GM18951 (cell line): ENCODE results near the gene NTRK2.

ENCODE experiments used
- POLR2A ChIP-seq: IDR thresholded peaks from 4 replicates; pipeline ENCODE4 v1.6.1; 2011; ENCODE audit warnings: mild to moderate bottlenecking; ENCODE audit not compliant: insufficient read length, insufficient read depth; ENCODE audit errors: extremely low read depth
- in situ Hi-C: fragments of 300-500 bp; cut with MboI; formaldehyde crosslinking; loops from one replicate; pipeline ENCODE4 v1.12.0; 2022; ENCODE audit warnings: low sequenced_read_pairs, mixed read lengths, inconsistent platforms; ENCODE audit not compliant: unreplicated experiment

The NTRK2 gene

GRCh38 chr9:85040821-85041465, 371.4 kb downstream of the NTRK2 start:
- no peak for TF ChIP-seq POLR2A
- in situ Hi-C loops, result no loop called here

DNA sequence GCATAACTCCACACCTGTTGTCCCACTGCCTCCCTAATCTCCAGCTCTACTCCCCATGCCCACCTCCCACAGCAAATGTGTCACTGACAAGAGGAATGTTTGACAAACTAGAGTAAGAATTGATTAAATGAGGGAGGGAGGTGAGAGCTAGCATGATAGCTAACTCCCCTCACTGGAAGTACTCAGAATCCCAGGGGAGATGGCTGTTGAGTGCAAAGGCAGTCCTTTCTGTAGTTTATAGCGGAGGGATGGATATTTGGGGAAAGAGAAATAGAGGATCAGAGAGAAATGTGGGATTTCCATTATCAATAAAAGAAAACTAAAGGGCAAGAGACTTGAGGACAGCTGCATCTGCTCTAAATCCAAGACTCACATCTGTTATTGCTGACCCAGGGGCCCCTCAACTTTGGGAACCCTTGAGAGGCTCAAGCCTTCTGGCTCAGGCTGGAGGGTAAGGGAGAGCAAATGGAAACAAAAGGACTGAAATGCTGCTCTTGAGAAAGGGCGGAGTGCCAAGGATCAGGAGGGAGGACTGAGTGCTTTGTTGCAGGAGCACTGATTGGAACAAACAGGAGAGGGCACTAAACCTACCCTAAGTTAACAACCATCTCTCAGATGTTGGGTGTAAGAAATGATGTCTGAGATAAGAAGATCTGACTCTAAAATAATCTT, 372.1 kb downstream of the NTRK2 start:
- in situ Hi-C loops, result no loop called here

DNA sequence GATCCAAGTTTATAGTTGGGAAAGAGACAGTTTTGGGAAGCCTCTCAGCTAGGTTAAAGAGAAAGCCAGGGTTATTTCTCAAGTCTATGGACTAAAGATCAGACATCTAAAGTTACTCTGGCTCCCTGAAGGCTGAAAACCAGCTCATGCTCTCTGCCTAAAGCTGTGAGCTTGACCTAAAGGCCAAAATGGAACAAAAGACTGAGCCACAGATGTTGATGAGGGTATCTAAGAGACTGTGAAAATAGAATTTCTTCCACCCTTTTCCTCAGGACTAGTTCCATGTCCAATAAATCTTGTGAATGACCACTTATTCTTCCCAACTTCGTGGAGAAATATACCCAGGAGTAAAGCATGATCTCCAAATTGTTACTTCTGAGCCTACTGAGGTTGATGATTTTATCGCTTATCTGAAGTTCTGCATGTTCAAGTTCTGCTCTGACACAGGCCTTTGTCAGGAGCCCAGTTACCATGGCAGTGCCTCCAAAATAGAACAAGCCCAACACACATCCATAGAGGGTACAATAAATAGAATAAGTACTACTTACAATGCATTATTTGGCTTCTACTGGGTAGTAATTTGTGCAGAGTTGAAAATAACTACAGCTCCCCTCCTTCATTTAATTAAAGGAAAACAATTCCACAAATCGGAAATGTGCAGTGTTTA, 373.6 kb downstream of the NTRK2 start:
- TF ChIP-seq POLR2A, result no peak
- in situ Hi-C loops, result no loop called here

More for the DNA sequence above, 372.1 kb downstream of the NTRK2 start:
- TF ChIP-seq POLR2A, result no peak

GRCh38 chr9:85045271-85045670, 375.7 kb downstream of the NTRK2 start:
- in situ Hi-C loops, result no loop called here
- no peak for TF ChIP-seq POLR2A

DNA sequence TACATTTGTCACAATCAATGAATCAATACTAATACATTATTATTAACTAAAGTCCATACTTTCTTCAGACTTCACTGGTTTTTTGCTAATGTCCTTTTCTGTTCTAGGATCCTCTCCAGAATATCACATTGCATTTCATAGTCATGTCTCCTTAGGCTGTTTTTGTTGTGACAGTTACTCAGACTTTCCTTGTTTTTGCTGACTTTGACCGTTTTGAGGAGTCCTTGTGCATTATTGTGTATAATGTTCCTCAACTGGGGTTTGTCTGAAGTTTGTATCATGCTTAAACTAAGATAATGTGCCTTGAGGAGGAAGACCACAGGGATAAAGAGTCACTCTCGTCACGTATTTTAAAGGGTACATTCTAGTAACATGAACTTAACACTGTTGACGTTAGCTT, 376.9 kb downstream of the NTRK2 start:
- TF ChIP-seq POLR2A, result no peak
- in situ Hi-C loops, result no loop called here

DNA sequence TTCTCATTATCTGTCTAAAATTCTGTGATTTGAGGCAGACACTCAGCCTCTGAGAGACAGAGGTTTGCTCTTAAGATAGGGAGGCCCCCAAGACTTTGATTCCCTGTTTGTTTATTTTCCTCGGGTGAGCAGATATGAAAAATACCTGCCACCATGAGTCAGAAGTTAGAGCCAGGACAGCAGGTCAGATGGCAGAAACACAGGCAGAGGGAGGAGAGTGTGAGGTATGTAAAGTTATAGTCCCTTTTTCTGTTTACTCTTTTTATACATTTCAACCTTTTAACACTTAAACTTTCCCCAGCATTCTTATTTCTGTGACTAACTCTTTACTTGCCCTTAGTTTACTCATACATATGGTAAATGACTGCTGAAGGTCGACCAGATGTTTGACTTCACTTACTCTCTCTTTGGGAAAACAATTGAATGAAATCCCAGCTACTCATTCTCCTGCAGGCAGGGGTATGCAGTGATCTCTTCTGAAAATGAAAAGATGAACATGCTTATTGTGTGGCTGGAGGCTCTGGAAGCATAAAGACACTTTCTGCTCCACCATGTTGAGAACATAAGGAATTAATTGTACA, 383.8 kb downstream of the NTRK2 start:
- in situ Hi-C loops, result no loop called here
- no peak for TF ChIP-seq POLR2A

- in situ Hi-C loops, result no loop called here
- no peak for TF ChIP-seq POLR2A
Measured at GRCh38 chr9:85054017-85054416, 384.5 kb downstream of the NTRK2 start.

DNA sequence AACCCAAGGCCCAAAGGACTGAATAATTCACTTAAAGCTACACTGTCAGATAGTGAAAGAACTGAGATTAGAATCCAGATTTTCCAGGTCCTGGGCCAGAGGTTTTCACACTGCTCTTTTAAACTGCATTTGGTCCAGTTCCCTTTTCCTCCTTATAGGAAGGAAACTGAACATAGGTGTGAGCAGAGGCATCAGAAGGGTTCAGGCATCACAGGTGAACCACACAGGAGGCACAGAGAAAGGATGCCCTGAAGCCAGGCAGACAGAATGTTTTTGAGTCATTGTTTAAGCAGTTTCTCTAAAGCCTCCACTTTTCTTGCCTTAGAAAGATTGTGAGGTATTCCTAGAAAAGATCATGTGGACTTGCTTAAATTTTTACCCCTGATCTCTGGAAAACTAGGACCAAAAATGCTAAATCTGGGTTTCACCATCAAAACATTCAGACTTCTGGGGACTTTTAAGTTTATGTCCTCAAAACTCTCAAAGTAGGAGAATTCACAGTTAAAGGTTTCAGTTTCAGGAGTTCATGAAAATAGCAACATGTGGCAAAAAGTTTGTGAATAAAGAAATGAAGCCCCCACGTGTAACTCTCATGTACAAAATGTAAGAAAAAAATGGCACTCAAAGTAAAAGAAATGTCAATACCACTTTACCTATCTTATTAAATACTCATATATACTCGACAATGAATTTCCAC, 386.1 kb downstream of the NTRK2 start:
- no peak for TF ChIP-seq POLR2A
- in situ Hi-C loops, result no loop called here

DNA sequence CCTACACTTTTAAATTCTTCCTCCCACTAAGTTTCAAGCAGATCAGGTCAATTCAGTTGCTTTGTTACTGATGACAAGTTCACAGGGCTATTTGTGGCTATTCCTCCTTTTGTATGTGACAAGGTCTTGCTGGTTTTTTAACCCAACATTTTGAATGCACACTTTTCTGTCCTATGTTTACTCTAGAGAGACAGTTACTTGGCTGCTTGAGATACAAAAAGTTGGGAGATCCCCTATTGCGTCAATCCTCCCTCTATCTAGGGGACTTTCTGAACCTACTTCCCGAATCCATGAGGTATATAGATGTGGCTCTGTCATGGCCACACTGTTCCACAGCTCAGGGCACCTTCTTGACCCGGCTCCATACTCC, 386.7 kb downstream of the NTRK2 start:
- in situ Hi-C loops, result no loop called here
- no peak for TF ChIP-seq POLR2A

DNA sequence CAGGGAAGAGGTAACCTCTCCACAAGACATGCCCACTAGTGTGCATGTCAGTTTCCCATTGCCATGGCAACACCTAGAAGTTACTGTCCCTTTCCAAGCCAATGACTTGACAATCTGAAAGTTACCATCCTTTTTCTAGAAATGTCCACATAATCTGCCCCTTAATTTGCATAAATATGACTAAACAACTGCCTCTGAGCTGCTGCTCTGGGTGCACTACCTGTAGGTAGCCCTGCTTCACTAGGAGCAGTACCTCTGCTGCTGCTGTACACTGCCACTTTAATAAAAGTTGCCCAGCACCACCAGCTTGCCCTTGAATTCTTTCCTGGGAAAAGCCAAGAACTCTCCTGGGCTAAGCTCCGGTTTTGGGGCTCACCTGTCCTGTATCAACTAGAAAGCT, 392.4 kb downstream of the NTRK2 start:
- no peak for TF ChIP-seq POLR2A
- in situ Hi-C loops, result no loop called here

- in situ Hi-C loops, result no loop called here
- no peak for TF ChIP-seq POLR2A
Measured at GRCh38 chr9:85062385-85063022, 393.0 kb downstream of the NTRK2 start.

DNA sequence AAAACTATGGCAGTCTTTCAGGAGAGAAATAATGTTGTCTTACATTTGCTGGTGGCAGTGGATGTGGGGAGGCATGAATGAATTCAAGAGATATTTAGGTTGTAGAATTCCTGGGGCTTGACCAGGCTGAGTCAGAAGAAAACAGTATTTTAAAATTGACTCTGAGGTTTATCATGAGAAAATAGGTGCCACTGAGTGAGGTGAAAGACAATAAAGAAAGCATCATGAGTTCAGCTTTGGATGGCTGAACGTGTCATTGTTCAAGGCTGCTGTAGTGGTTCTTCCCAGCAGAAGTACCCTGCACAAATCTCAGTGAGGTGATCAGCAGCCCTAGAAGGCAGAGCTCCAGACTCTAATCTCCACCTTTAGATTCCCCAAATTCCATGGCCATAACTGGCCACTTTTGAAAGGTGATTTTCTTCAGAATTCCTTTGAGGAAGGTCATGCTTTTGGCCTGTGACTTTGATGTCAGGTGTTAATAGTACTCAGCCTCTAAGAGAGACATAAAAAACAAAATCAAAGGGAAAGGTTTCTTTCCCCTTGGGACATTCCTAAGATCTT, 395.4 kb downstream of the NTRK2 start:
- no peak for TF ChIP-seq POLR2A
- in situ Hi-C loops, result no loop called here
